ENCODE results near the gene CAPRIN1.
A peak's percentile ranks its signal among the peaks of the same experiment; 100 is the strongest.

CAPRIN1 gene

DNA sequence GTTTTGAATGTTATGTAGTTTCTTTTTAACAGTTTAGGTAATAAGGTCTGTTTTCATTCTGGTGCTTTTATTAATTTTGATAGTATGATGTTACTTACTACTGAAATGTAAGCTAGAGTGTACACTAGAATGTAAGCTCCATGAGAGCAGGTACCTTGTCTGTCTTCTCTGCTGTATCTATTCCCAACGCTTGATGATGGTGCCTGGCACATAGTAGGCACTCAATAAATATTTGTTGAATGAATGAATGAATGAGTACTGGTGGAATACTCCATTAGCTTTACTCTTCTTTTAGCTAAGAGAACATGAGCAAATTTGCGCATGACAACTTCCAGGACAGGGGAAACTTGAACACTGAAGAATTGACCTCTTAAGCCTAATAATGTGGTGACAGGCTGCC lies 47.3 kb downstream of the CAPRIN1 start:
- DNase-seq = no peak

DNA sequence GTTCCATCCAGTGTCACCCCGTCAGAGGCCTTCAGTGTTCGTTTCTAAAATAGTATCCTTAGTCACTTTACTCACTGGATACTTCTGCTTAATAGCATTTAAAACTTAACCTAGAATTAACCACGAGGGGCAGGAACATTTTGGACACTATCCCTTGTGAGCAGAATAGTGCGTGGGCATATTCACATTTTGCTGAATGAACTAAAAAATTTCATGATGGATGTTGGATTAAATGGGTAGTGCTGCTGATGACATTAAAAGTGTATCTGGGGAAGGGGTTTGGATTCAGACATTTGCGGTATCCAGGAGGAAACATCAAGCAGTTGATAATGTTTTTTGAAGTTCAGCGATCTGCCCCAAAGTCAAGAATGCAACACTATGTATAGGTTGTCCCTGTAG lies 53.1 kb downstream of the CAPRIN1 start:
- DNase-seq = no peak

DNA sequence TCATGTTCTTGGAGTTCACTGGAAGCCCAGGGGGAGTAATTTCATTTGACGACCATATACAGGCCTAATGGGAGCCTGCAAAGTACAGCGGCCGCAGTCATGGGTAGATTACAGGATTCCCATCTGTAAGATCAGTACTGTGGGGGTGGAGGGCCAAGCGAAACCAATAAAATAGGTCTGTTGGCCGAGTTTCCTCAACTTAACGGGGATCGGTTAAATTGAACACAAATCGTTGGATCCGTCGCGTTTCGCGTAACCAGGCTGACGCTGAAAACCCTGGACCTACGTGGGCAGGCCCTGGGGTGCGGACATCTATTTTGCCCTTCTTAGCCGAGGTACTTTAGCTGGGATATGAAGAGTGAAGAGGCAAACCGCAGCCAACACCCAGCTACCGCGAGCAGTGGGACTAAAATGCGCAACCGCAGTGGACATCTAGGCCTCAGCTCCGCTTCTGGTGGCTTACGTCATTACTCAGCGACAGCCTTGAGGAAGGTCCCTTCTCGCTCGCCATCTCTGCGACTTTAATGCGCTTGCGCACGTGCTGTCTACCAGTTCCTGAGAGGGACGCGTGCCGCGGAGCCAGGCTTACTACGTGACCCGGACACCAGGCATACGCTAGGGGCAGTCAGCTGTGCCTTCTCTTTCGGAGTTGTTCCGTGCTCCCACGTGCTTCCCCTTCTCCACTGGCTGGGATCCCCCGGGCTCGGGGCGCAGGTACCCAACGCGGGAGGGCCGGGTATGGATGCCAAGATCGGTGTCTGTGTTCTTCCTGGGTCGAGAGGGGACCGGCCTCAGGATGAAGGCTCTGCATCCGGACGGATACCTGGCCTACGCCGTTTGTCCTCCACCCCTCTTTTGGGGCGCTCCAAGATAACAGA lies 53.8 kb downstream of the CAPRIN1 start, which contains the start of gene NAT10:
Gene NAT10 (plus strand): TSS at position 551 of the 878 bp plus-strand sequence. CDS start 2,597 bp downstream, outside the sequence.
- peak; percentile 99 for DNase-seq

DNA sequence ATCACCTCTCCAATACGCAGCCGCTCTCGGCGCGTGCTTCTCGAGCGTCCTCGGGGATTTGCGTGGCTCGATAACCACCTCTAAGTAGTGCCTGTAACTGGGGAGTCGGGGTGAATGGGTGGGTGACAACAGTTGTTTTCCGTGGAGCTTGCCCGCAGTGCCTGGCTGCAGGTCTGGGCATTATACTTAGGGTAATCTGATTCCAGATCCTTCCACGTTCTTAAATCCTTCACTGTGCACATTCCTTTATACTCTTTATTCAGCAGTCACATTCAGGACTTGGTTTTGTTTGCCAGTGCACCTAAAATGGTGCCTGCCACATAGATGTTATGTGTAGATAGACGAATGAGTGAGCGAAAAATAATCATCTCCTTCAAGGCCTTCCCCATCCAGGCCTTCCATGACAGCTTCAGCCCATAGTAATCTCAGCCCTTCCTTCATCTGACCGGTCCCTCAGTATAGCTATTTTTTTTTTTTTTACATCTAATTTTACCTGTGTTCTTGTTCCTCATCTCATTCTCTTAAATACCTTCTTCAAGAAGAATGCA lies 54.5 kb downstream of the CAPRIN1 start:
- no peak for DNase-seq

DNA sequence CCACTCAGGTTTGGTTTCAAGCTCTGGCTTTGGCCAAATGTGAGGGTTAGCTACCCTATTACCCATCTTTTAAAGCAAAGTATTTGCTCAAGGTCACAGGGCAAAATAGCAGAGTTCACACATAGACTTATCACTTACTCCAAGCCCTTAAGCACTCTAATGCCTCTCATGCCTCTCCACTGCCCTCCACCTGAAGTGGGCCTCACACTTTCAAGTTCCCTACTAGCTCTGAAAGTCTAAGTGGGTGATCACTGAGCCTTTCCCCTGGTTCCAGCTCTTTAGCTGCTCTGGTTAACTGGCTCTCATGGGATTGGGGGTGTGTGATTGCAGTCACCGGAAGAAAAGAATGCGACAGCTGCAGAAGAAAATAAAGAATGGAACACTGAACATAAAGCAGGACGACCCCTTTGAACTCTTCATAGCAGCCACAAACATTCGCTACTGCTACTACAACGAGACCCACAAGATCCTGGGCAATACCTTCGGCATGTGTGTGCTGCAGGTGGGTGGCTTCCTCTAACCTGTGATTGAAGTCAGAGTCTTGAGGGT lies 60.3 kb downstream of the CAPRIN1 start:
- DNase-seq = no peak

DNA sequence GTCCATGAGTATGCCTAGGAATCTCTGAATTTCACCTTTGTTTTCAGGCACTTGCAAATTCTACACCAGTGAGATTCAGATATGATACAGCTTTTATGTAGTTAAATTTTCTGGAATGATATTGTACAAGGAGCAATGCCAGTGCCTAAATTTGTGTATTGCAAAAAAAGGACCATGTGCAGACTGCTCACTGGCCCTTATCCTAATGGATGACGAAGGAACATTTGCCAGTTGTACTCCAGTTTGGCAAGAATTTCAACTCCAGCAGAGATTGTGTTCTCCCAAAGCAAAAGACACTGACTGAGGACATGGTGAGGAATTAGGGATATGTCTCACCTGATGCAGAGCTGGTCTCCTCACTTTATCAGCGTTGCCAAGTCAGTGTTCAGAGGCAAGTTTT lies 62.5 kb downstream of the CAPRIN1 start:
- DNase-seq = no peak

DNA sequence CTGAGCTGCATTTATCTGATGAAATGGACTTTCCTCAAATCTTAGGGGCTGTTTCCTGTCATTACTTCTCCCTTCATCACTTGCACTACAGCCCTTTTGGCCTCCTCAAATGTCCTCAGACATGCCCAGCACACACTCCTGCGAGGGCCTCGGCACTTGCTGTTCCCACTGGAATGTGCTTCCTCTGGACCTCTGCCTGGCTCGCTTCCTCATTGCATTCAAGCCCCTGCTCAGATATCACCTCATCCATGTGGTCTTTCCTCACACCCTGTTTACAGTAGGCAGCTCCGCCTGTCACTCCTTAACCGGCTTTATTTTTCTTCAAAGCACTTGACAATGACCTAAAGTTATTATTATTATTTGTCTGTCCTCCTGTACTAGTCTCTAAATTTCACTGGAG lies 62.9 kb downstream of the CAPRIN1 start:
- DNase-seq = no peak

DNA sequence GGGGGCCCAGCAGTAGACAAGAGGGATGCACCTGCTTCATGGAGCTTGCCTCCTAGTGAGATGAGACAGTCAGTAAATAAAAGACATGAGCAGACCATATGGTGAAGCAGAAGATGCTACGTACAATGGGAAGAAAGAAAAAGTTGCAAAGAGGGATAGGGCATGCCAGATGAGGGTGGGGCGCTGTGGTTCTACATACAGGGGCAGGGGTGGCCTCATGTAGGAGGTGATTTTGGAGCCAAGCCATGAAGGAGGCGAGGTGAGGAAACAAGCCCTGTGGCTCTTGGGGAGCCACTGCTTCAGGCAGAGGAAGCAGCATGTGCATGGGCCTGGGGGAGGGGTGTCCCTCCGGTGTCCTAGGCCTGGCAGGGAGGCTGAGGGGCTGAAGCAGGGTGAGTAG lies 69.1 kb downstream of the CAPRIN1 start:
- no peak for DNase-seq

DNA sequence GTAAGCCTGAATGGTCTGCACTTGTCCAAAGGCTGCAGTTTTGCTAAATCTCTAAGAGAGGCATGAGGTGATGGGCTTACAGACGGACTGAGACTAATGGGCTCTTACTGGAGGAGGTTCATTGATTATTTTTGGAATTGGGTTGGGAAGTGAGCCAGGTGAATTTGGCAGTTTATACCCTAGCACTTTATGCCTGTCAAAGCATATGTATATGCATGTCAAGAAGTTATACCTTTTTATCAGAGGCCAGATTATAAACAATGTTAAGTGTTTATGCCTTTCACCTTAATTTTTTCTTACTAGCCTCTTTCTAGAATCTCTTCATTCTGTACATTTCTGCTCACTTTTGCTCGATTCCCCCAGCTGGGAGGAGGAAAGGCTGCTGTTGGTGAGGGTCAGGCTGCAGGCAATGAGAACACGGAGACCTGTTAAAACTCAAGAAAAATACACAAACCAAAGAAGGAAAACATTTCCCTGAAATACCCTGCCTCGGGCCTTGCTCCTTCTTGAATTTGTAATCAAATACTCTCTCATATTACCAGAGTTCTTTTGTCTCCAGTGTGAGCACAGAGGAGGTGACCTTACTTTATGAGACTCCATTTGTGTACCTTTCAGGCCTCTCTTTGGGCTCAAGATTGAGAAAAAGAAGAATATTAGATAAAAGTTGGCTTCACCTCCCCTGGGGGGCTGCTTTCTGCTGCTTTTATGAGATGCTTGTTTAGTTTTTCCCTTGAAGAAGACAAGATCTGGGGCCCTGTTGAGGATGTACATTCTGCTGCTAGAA lies 73.5 kb downstream of the CAPRIN1 start:
- DNase-seq = no peak

DNA sequence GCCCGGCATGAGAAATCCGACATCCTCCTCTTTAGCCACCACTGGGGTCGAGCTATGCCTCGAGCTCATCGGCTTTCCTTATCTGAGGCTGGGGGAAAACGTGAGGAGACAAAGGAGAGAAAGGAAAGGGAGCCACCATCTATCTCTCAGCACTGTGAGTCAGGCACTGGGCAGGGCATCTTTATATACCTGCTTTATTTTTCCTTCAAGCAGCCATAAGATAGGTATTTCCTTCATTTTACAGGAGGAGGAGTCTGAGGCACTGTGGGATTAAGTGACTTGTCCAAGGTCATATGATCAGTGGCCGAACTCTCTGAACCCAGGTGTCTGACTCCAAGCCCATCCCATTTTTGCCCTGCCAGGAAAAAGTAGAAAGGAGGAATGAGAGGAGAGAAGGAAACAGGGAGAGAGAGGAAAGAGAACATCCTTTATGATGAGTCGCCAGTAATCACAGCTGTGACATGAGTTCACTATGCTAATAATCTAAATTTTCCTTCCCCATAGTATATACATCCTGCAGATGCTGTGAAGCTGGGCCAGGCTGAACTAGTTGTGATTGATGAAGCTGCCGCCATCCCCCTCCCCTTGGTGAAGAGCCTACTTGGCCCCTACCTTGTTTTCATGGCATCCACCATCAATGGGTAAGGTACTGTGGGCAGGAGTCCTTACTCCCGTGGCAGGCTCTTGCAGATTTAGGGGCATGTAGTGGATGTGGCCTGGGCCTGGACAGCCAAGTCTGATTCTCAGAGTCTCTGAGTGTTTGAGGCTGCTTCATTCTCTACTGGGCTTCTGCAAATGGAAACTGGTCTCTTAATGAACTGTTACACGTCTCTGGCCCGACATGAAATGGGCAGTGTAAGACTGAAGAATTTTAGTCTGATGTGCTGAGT lies 75.7 kb downstream of the CAPRIN1 start:
- DNase-seq = no peak

DNA sequence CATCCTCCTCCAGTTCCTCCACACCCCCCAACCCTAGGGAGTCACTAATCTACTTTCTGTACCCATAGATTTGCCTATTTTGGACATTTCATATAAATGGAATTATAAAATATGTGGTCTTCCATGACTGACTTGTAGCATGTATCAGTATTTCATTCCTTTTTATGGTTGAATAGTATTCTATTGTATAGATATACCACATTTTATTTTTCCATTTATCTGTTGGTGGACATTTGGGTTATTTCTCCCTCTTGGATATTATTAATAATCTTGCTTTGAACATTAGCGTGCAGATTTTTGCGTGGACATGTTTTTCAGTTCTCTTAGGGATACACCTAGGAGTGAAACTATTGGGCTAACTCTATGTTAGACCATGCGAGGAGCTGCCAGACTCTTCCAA lies 77.3 kb downstream of the CAPRIN1 start:
- DNase-seq = no peak

DNA sequence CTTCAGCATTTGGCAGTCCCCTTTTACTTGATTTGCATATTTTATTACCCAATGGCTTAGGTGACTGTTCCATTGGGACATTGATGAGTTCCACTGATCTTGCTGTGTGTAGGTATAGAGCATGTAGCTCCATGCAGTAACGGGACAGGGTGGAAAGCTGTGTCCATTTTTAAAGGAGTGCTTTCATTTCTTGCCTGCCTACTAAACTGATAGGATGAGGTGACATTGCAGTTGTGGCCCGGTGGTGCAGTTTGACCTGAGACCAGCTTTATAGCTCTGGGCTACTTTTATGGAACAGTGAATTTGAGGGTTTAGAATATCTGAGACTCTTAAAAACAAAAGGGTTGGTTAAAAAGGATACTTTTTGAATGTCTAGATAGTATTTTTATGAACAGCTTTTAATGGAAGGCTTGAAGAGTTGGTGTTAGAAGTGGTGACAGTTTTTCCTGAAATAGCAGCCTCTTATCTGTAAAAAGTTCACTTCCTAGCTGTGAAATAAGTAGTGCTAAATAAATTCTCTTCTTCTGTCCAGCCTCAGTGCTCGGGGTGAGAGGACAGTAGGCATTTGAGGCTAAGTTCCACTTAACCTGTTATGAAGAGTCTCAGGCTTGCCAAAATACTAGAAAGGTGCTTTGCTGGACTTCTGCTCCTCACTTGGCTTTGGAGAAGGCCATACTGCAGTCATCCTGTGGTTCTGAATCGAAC lies 80.9 kb downstream of the CAPRIN1 start:
- no peak for DNase-seq

DNA sequence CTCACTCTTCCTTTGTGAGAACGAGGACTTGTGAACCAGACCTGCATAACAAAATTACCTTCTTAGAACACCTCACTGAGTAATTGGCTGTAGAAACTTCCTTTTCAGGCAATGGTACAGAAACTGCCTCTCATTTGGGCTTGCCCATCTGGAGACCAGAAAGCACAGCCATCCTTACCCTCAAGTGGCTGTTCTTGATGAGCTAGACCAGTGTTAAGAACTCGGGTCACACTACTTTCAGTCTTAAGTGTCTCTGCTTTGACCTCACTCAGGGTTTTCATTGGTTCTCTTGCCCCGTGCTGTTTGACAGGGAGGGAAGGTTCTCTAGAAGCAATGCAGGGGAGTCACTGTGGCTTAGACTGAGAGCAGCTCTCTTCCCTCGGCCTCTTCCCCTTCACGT lies 83.2 kb downstream of the CAPRIN1 start:
- DNase-seq = no peak

DNA sequence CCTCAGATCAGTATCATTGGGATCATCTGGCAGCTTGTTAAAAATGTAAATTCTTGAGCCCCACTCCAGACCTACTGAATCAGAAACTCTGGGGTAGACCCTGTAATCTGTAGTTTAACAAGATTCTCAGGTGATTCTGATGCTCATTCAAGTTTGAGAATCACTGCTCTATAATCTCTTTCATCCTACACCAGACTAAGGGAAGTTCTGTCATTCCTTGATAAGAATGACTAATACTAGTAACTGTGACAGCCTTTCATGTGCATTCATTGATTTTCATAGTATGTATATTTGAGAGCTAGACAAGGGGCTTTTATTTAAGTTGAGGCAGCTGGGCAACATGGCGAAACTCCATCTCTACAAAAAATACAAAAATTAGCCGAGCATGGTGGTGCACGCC lies 83.9 kb downstream of the CAPRIN1 start:
- no peak for DNase-seq

DNA sequence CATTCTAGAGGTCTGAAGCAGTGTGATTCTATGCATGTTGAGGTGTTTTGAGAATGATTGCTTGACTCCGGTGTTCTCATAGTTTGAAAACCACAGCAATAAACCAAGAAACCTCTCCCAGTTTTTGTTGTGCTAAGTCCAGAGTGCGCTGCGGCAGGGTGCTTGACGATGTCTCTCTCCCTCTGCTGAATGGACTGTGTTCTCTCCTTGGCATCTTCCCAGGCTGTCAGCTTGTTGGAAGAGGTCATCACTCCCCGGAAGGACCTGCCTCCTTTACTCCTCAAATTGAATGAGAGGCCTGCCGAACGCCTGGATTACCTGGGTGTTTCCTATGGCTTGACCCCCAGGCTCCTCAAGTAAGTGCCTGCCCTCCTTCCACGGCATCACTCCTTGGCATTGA lies 84.9 kb downstream of the CAPRIN1 start:
- no peak for DNase-seq

DNA sequence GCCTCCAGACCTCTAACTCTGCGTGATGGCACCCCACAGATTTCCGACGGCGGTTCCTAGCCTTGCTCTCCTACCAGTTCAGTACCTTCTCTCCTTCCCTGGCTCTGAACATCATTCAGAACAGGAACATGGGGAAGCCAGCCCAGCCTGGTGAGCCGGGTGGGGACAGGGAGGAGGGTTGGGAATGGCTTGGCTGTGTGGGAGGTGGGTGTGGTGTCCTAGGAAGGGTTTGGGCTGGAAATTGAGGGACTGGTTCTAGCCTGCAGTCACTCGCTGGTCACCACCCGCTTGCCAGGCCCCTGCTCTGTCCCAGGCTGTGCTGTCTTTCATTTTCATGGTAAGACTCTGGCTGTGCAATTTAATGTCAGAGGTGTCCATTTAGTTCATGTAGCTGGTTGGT lies 87.8 kb downstream of the CAPRIN1 start:
- no peak for DNase-seq

DNA sequence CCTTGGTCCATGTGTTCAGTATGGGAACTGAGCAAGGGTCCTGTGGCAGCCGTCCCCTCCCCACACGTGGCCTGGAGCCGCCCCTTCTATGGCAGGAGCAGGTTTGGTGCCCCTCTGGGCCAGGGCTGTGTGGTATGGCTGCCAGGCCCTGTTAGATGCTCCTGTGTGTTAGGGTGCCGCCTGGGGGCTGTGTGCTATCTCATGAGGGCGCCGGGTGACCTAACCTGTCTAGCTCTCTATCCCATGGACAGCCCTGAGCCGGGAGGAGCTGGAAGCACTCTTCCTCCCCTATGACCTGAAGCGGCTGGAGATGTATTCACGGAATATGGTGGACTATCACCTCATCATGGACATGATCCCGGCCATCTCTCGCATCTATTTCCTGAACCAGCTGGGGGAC lies 88.6 kb downstream of the CAPRIN1 start:
- DNase-seq = no peak

DNA sequence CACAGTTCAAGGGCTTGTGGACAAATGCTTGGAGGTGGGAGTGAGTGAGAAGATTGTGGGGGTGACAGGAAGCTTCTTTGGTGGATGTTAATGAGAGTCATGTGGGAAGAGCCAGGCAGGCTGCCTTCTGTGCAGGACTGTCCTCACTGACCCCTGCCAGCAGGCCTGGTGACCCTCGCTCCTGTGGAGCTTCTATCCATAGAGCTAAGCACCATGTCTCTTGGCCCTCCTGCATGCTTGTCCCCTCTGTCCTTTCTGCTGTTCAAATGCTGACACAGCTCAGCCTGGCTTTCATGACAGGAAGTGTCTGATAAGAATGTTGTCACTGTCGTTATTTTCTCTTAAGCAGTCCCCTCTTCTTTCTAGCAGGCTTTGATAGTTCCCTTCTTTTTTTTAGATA lies 91.5 kb downstream of the CAPRIN1 start:
- no peak for DNase-seq

DNA sequence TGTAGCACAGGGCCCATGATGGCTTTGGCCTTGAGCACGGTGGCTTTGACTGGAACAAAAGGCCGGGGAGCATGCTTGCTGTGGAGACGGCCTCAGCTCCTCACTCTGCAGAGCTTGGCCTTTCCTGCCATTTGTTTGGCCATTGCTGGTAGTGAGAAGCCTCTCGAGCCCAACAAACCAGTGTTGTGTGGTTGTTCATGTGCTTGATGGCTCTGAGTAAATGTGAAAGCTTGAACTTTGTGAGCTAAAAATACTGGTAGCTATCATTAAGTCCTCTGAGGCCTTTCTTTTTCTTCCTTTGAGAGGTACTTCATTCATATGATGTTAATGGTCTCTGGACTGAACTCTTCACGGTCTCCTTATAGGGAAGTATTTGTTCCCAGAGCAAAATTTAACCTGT lies 93.5 kb downstream of the CAPRIN1 start:
- no peak for DNase-seq

DNA sequence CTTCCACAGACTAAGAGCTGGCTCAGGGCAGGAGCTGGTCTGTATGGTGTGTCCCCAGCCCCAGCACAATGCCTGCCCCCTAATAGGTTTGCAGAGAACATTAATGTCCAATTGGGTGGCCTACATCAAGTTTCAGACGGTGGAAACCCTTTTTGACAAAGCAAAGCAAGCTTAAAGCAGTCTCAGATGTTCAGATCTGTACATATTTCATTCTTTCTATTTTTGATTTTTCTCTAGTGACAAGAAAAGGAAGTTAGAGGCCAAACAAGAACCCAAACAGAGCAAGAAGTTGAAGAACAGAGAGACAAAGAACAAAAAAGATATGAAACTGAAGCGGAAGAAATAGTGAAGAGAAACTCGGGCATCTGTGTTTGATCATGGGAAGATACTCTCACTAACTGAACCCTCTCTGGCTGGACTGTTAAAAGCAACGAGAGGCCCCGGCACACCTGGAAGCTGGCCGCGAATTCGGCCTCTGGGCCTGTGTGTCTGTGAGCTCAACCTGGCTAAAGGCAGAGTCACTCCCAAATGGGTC lies 94.4 kb downstream of the CAPRIN1 start:
- DNase-seq = no peak

DNA sequence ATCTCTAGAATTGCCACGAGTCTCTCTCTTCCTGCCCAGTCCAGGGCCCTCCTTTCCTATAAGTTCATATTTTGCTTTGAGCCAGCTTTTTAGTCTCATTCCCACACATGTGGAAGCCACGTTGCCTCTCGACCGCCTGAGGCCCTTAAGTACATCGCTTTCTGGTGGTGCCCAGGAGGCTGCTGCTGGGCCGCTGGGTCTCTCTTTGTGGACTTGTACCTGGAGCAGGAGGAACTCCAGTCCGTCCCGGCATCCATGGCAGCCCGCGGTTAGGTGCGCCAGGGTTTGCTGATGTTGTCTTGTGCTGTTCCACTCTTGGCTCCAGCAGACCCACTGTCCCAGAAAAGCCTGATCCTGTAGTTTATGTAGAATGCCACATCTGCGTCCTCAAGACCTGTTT lies 94.9 kb downstream of the CAPRIN1 start:
- no peak for DNase-seq

DNA sequence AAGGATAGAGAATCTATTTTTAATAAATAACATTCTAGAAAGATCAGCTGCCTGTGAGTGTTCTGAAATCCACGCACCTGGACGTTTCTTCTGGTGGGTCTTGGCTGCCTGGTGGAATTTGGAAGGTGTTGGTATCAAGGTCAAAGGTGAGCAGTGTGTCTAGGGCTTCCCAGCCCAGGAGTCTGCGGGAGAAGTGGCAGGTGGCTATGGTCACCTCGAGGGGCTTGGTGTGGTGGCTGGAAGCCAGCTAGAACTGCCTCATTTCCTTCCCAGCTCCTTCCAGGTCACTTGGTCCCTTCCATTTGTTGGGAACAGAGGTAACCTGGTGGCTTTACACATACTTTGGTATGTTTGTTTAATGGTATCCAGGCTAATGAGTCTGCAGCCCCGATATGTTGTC lies 95.3 kb downstream of the CAPRIN1 start:
- DNase-seq = no peak

Measured in CD4-positive, alpha-beta T cell treated with Interleukin-4 for 1 hour (primary cell).